K562 (cell line): ENCODE measurements around the gene GIPC3. TPM values are rescaled to one million over a fixed set of nuclear protein-coding genes. Genes with fewer than 3 reads are reported as not detected.

ENCODE experiments used
- NRF1 ChIP-seq, 2 experiments: fragments of 450-650 bp; IDR thresholded peaks in 1 of 2; conservative IDR thresholded peaks in 1 of 2; 2 replicates each; pipeline ENCODE4 v1.6.1; 2014; ENCODE audit warnings: mild to moderate bottlenecking in 2 of 2
- RBFOX2 ChIP-seq: fragments of 200-400 bp; formaldehyde crosslinking; IDR thresholded peaks from 2 replicates; pipeline ENCODE4 v1.6.1; 2017; ENCODE audit warnings: low read depth, mild to moderate bottlenecking, low read length, moderate library complexity
- YY1 ChIP-seq, 3 experiments: IDR thresholded peaks; 2 replicates each; pipeline ENCODE4 v1.6.1; 2011; ENCODE audit warnings: low read length in 2 of 3, mild to moderate bottlenecking in 2 of 3, moderate library complexity in 2 of 3, borderline replicate concordance in 1 of 3, control low read depth in 1 of 3, low read depth in 1 of 3; ENCODE audit not compliant: insufficient read depth in 3 of 3, insufficient replicate concordance in 2 of 3, control insufficient read depth in 1 of 3, insufficient read length in 1 of 3; ENCODE audit errors: extremely low read depth in 1 of 3
- polyA plus RNA-seq, 8 experiments: library from polyadenylated mRNA; depleted of rRNA in 4 of 8; stranded (reverse) in 5 of 8; unstranded in 3 of 8; fragments of >200 nt; fragmentation: Nextera tagmentation in 2 of 8; fragmentation: Illumina TruSeq in 1 of 8; extraction: Ambion mirVana in 2 of 8; extraction: Trizol in 1 of 8; gene quantifications; 2 replicates each; pipeline versions ENCODE4 v1.2.1 to v1.2.3, GENCODE V29; 2011 to 2014; ENCODE audit warnings: inconsistent platforms in 1 of 8, missing spikeins in 1 of 8
- total RNA-seq, 7 experiments: library from RNA; depleted of rRNA in 6 of 7; stranded (reverse); fragments of >200 nt in 6 of 7; fragmentation: Illumina TruSeq in 2 of 7; extraction: Trizol in 2 of 7; gene quantifications; 2 replicates each; pipeline versions ENCODE4 v1.2.1 to v1.2.3, GENCODE V29; 2011 to 2021; ENCODE audit warnings: low replicate concordance in 1 of 7
- TF ChIP-seq, protein P1 (sequence below): sonication (generic); formaldehyde crosslinking; IDR thresholded peaks from 2 replicates; pipeline ENCODE4 v1.8.0; 2022; ENCODE audit warnings: missing genetic modification reagents, mild to moderate bottlenecking, moderate library complexity, borderline replicate concordance
- TF ChIP-seq, protein P2 (sequence below): IDR thresholded peaks from 2 replicates; pipeline ENCODE4 v1.6.1; 2016; ENCODE audit warnings: missing genetic modification characterization, missing compliant biosample characterization
- TF ChIP-seq, protein P3 (sequence below): fragments of 200-800 bp; sonication (Bioruptor generic); IDR thresholded peaks from 2 replicates; pipeline ENCODE4 v1.6.1; 2017; ENCODE audit warnings: missing genetic modification characterization, missing compliant biosample characterization

GIPC3 gene
- total and polyA plus RNA-seq, 9 of the 15 experiments (the other 6 are each of a cell fraction or from before 2014, with no cell fraction given) = 0.03 to 3.6 (median 1.5) TPM; not detected in 1

- TF ChIP-seq NRF1 (conservative IDR thresholded peaks at IDR 0.05 in 1 of 2, IDR thresholded peaks at IDR 0.05 in 1 of 2) = peak; percentile 59 to 67
- TF ChIP-seq, protein P1, sequence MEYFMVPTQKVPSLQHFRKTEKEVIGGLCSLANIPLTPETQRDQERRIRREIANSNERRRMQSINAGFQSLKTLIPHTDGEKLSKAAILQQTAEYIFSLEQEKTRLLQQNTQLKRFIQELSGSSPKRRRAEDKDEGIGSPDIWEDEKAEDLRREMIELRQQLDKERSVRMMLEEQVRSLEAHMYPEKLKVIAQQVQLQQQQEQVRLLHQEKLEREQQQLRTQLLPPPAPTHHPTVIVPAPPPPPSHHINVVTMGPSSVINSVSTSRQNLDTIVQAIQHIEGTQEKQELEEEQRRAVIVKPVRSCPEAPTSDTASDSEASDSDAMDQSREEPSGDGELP (CRISPR knock-in tag) = peak; percentile 60
- TF ChIP-seq, protein P2, sequence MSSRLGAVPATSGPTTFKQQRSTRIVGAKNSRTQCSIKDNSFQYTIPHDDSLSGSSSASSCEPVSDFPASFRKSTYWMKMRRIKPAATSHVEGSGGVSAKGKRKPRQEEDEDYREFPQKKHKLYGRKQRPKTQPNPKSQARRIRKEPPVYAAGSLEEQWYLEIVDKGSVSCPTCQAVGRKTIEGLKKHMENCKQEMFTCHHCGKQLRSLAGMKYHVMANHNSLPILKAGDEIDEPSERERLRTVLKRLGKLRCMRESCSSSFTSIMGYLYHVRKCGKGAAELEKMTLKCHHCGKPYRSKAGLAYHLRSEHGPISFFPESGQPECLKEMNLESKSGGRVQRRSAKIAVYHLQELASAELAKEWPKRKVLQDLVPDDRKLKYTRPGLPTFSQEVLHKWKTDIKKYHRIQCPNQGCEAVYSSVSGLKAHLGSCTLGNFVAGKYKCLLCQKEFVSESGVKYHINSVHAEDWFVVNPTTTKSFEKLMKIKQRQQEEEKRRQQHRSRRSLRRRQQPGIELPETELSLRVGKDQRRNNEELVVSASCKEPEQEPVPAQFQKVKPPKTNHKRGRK (tag) = no peak
- peak; percentile 60 for TF ChIP-seq RBFOX2
- TF ChIP-seq, protein P3, sequence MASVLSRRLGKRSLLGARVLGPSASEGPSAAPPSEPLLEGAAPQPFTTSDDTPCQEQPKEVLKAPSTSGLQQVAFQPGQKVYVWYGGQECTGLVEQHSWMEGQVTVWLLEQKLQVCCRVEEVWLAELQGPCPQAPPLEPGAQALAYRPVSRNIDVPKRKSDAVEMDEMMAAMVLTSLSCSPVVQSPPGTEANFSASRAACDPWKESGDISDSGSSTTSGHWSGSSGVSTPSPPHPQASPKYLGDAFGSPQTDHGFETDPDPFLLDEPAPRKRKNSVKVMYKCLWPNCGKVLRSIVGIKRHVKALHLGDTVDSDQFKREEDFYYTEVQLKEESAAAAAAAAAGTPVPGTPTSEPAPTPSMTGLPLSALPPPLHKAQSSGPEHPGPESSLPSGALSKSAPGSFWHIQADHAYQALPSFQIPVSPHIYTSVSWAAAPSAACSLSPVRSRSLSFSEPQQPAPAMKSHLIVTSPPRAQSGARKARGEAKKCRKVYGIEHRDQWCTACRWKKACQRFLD (CRISPR knock-in tag) = 0 out of 2 replicates have a peak, but pooled peaks have one; percentile 29
- TF ChIP-seq YY1 (IDR thresholded peaks at IDR 0.05; ENCODE audit: borderline replicate concordance in 1 of 3, control insufficient read depth in 1 of 3, extremely low read depth in 1 of 3, insufficient read depth in 3 of 3, insufficient read length in 1 of 3, insufficient replicate concordance in 2 of 3, low read depth in 1 of 3, low read length in 2 of 3) = peak in 2 of 3 experiments; percentile 50 to 75
These were observed 11.2 kb upstream of the GIPC3 start (continued) for GRCh38 chr19:3573858-3574637.
